ENCODE data around the gene TAB2. TPM values are rescaled to one million over a fixed set of nuclear protein-coding genes. Genes with fewer than 3 reads are reported as not detected.
"Not testable (repeated sequence)": the region's sequence is repeated elsewhere in the genome, so short reads cannot be mapped to it uniquely, and the experiment has no call there.

TAB2 gene
- total RNA-seq, 1 experiment from 2014 or later, result 52.2 TPM

DNA sequence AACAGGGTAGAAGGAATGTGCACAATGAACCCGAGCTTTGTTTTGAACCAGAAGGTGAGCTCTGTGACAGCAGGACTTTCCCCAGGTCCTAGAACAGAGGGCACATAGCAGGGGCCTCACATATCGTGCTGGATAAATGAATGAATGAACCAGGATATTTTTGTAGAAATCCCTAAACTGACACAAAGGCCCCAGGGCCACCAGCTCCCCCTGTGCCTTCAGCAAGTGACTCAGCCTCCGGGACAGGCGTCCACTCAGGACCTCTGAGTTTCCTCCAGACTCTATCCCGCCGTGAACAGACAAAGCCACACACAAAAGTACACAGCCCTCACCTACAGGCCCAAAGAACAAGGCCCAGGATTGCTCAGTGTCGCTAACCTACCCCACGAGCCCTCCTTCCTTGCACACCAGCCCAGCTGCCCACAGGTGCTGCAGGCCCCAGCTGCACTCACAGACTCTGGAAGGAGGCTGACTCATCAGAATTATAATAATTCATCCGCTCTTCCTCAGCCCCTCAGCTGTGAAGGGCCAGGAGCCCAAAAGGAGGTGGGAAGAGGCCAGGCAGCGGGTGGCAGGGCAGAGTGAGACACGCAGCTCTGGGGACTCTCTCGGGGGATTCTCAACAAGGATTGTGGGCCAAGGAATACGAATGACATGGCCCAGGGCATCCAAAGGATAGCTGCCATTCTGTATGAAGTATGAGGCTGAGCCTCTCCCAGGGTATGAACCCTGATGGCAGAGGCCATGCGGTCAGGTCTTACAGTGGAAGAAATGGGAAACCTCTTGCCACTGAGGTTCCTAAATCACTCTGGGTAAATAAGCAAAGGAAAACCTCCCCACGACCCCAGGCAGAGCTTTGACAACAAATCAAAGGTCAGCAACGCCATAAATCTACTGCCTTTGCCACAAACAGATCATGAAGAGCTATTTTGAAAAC is 123.5 kb downstream of the TAB2 start:
- no TSS peak for BruUV-seq (replicated peaks)
- intact Hi-C loops (cut with micrococcal nuclease; ENCODE audit: unreplicated experiment), result no loop called here
- no peak for TF ChIP-seq EZH2 (IDR thresholded peaks at IDR 0.05; ENCODE audit: borderline replicate concordance, low read depth, low read length, poor library complexity, severe bottlenecking)
- TF ChIP-seq CTCF (conservative IDR thresholded peaks at IDR 0.05; ENCODE audit: low read depth, low read length), result no peak
- Histone ChIP-seq H3K36me3 (ENCODE audit: insufficient read depth, low read length, poor library complexity, severe bottlenecking) (no peaks in the 10 kb centered on the region), H3K9me3 (ENCODE audit: low read depth, low read length, poor library complexity, severe bottlenecking) (no peaks in the 10 kb centered on the region), H3K4me3 (ENCODE audit: low read depth, low read length, poor library complexity, severe bottlenecking) (no peak overlapping the region), H3K4me1 (ENCODE audit: insufficient read depth, low read length, poor library complexity, severe bottlenecking) (no peaks in the 10 kb centered on the region), H3K27me3 (replicated peaks; ENCODE audit: insufficient read depth, low read depth, low read length, poor library complexity) (no peaks in the 10 kb centered on the region), H3K27ac (ENCODE audit: low read depth, low read length, poor library complexity, severe bottlenecking) (no peak overlapping the region)
- ChIA-PET POLR2A (ENCODE audit: low non-redundant PET) (no interaction called here), CTCF (interaction anchor here (0.6 kb wide), 1 partner anchor 336 kb away, joined by 3 read pairs; no protein-coding TSS in a partner anchor)
- no peak for DNase-seq (ENCODE audit: low spot score)

DNA sequence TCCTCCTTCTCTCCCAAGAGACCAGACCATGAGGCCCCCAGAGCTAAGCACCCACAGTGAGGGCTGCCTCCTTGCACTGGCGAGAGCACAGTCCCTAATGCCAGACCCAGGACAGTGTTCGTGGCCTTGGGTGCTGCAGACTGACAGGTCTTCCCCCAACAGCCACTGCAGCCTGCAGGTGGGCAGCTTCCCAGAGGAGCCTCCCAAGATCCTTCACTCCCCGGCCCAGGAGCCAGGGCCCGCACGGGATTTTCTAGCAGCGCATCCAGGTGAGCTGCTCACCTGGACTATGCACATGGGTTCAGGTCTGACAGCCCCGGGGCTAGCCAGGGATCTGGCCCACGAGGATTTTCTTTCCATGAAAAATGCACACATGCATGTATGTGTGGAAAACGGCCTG is 124.2 kb downstream of the TAB2 start:
- no TSS peak for BruUV-seq (replicated peaks)
- no peak overlapping the region for H3K4me3 ChIP-seq (ENCODE audit: low read depth, low read length, poor library complexity, severe bottlenecking)
- CTCF ChIA-PET, result interaction anchor here (0.6 kb wide), 1 partner anchor 337 kb away, joined by 3 read pairs; no protein-coding TSS in a partner anchor
- H3K36me3 ChIP-seq (ENCODE audit: insufficient read depth, low read length, poor library complexity, severe bottlenecking), result no peaks in the 10 kb centered on the region
- TF ChIP-seq CTCF (conservative IDR thresholded peaks at IDR 0.05; ENCODE audit: low read depth, low read length), result no peak
- no peak for TF ChIP-seq EZH2 (IDR thresholded peaks at IDR 0.05; ENCODE audit: borderline replicate concordance, low read depth, low read length, poor library complexity, severe bottlenecking)
- no peaks in the 10 kb centered on the region for H3K27me3 ChIP-seq (replicated peaks; ENCODE audit: insufficient read depth, low read depth, low read length, poor library complexity)
- H3K9me3 ChIP-seq (ENCODE audit: low read depth, low read length, poor library complexity, severe bottlenecking), result no peaks in the 10 kb centered on the region
- no peak for DNase-seq (ENCODE audit: low spot score)
- no peaks in the 10 kb centered on the region for H3K4me1 ChIP-seq (ENCODE audit: insufficient read depth, low read length, poor library complexity, severe bottlenecking)
- intact Hi-C loops (cut with micrococcal nuclease; ENCODE audit: unreplicated experiment), result no loop called here
- no peak overlapping the region for H3K27ac ChIP-seq (ENCODE audit: low read depth, low read length, poor library complexity, severe bottlenecking)
- POLR2A ChIA-PET (ENCODE audit: low non-redundant PET), result no interaction called here

DNA sequence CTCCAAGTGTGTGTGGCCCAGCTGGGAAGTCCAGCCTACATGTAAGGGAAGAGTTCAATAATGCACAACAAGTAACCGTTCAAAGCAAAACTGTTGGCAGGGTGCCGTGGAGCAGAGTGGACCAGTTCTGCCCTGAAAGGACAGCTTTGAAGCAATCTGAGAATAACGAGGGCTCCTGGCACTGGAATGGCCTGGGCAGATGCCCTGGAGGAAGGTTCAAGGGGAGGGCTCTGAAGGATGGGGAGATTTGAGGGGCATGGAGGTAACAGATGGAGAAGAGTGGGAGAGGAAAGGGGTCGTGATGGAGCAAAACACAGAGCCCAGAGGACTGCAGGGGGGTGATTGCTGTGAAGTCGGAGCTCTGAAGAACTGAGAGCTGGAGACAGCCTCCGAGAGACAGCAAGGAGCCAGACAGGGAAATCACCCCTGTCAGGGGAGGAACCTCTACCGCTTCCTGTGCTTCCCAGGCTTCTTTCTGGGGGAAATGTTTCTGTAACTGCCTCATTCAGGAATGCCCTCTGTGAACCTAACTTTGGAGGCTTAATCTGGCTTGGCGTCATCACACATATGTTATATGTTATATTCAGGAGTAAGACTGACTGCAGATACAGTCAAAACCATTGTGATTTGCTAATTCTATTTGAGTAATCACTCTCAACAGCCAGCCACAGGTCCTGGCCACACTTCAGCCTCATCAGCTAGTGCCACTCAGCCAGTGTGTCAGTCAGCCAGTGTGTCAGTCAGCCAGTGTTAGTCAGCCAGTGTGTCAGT is 126.1 kb downstream of the TAB2 start:
- no peak overlapping the region for H3K27ac ChIP-seq (ENCODE audit: low read depth, low read length, poor library complexity, severe bottlenecking)
- no peaks in the 10 kb centered on the region for H3K27me3 ChIP-seq (replicated peaks; ENCODE audit: insufficient read depth, low read depth, low read length, poor library complexity)
- H3K9me3 ChIP-seq (ENCODE audit: low read depth, low read length, poor library complexity, severe bottlenecking), result no peaks in the 10 kb centered on the region
- DNase-seq (ENCODE audit: low spot score), result no peak
- intact Hi-C loops (cut with micrococcal nuclease; ENCODE audit: unreplicated experiment), result no loop called here
- ChIA-PET POLR2A (ENCODE audit: low non-redundant PET) (no interaction called here), CTCF (no interaction called here)
- TF ChIP-seq EZH2 (IDR thresholded peaks at IDR 0.05; ENCODE audit: borderline replicate concordance, low read depth, low read length, poor library complexity, severe bottlenecking) (no peak), CTCF (conservative IDR thresholded peaks at IDR 0.05; ENCODE audit: low read depth, low read length) (no peak)
- no peaks in the 10 kb centered on the region for H3K4me1 ChIP-seq (ENCODE audit: insufficient read depth, low read length, poor library complexity, severe bottlenecking)
- H3K4me3 ChIP-seq (ENCODE audit: low read depth, low read length, poor library complexity, severe bottlenecking), result no peak overlapping the region
- BruUV-seq (replicated peaks), result no TSS peak
- no peaks in the 10 kb centered on the region for H3K36me3 ChIP-seq (ENCODE audit: insufficient read depth, low read length, poor library complexity, severe bottlenecking)

GRCh38 chr6:149444360-149445094 is 127.0 kb downstream of the TAB2 start:
- H3K27me3 ChIP-seq (replicated peaks; ENCODE audit: insufficient read depth, low read depth, low read length, poor library complexity); BruUV-seq (replicated peaks); DNase-seq (ENCODE audit: low spot score); H3K36me3 ChIP-seq (ENCODE audit: insufficient read depth, low read length, poor library complexity, severe bottlenecking); CTCF ChIA-PET; POLR2A ChIA-PET (ENCODE audit: low non-redundant PET); intact Hi-C loops (cut with micrococcal nuclease; ENCODE audit: unreplicated experiment); H3K4me3 ChIP-seq (ENCODE audit: low read depth, low read length, poor library complexity, severe bottlenecking); H3K27ac ChIP-seq (ENCODE audit: low read depth, low read length, poor library complexity, severe bottlenecking); H3K4me1 ChIP-seq (ENCODE audit: insufficient read depth, low read length, poor library complexity, severe bottlenecking); H3K9me3 ChIP-seq (ENCODE audit: low read depth, low read length, poor library complexity, severe bottlenecking): not testable (repeated sequence)

Measured in A673 (cell line).